Kidney (tissue), 14 donors: ENCODE measurements around the gene FKBP8. TPM values are rescaled to one million over a fixed set of nuclear protein-coding genes. Genes with fewer than 3 reads are reported as not detected.

Experiments
- DNase-seq, 5 donors: peaks; one replicate each; pipeline ENCODE4 v3.0.0-alpha.2; 2013 to 2020
- FAIRE-seq: peaks from 2 replicates; lab custom pipeline; 2012; peaks lifted over from hg19 to GRCh38; lab: Jason Lieb, UNC
- H3K27ac ChIP-seq, 2 donors: one replicate each; pipeline ENCODE4 v1.7.0; 2013; ENCODE audit warnings: low read depth in 2 of 2, low read length in 2 of 2, inconsistent platforms in 1 of 2
- H3K27me3 ChIP-seq: one replicate; pipeline ENCODE4 v1.7.1; 2013; ENCODE audit warnings: low read length, inconsistent platforms; ENCODE audit not compliant: control insufficient read depth, insufficient read depth
- H3K36me3 ChIP-seq, 3 donors: one replicate each; pipeline versions ENCODE4 v1.7.0 to v1.7.1; 2013; ENCODE audit warnings: low read length in 3 of 3, control low read depth in 1 of 3, inconsistent platforms in 1 of 3; ENCODE audit not compliant: insufficient read depth in 3 of 3, control insufficient read depth in 2 of 3
- H3K4me1 ChIP-seq, 3 donors: one replicate each; pipeline versions ENCODE4 v1.7.0 to v1.7.1; 2013; ENCODE audit warnings: low read length in 3 of 3, inconsistent platforms in 1 of 3, low read depth in 1 of 3; ENCODE audit not compliant: control insufficient read depth in 2 of 3, insufficient read depth in 2 of 3
- H3K4me3 ChIP-seq, 3 donors: one replicate each; pipeline versions ENCODE4 v1.7.0 to v1.8.1; 2013; ENCODE audit warnings: low read length in 3 of 3, control low read depth in 1 of 3, inconsistent platforms in 1 of 3
- H3K9ac ChIP-seq, 3 donors: one replicate each; pipeline versions ENCODE4 v1.7.0 to v1.7.1; 2013; ENCODE audit warnings: low read length in 3 of 3, control low read depth in 1 of 3, inconsistent platforms in 1 of 3
- H3K9me3 ChIP-seq, 3 donors: one replicate each; pipeline versions ENCODE4 v1.7.0 to v1.7.1; 2013; ENCODE audit warnings: low read length in 3 of 3, control low read depth in 1 of 3, inconsistent platforms in 1 of 3; ENCODE audit not compliant: control insufficient read depth in 2 of 3, insufficient read depth in 1 of 3
- intact Hi-C: fragments of 100-400 bp; cut with DNase I; formaldehyde crosslinking; loops from one replicate; pipeline ENCODE4 v1.11.1; 2022
- polyA plus RNA-seq: library from polyadenylated mRNA; stranded (reverse); fragments of 350-450 nt; fragmentation: Illumina TruSeq; extraction: RNeasy Lipid Tissue Mini Kit (QIAGEN cat#74804); gene quantifications from one replicate; pipeline ENCODE4 v1.2.3, GENCODE V29; 2014; ENCODE audit warnings: low read depth, low replicate concordance; ENCODE audit not compliant: insufficient read depth
- total RNA-seq: library from RNA; stranded (reverse); fragmentation: NEBNext Ultra II Directional; extraction: Animal tissue kit (Norgen Biotek cat#: 25700); gene quantifications from one replicate; pipeline ENCODE4 v1.2.1, GENCODE V29; 2021
- TF ChIP-seq, protein P1 (sequence below): IDR thresholded peaks from 3 replicates; pipeline ENCODE4 v1.5.1; 2012; ENCODE audit warnings: mild to moderate bottlenecking, moderate library complexity, borderline replicate concordance; ENCODE audit not compliant: insufficient read depth; ENCODE audit errors: extremely low read depth
- donor health status: control.
- donor health status: control.
- donor health status: control.
- donor health status: control.
- donor health status: control.
- donor health status: DM: yes; HTN: yes; CAD: no.
- donor health status: Normal renal cell carcinoma (clear cell type).

The FKBP8 gene
- total and polyA plus RNA-seq, 2 donors from 2014 or later, result 207 to 314 TPM

DNA sequence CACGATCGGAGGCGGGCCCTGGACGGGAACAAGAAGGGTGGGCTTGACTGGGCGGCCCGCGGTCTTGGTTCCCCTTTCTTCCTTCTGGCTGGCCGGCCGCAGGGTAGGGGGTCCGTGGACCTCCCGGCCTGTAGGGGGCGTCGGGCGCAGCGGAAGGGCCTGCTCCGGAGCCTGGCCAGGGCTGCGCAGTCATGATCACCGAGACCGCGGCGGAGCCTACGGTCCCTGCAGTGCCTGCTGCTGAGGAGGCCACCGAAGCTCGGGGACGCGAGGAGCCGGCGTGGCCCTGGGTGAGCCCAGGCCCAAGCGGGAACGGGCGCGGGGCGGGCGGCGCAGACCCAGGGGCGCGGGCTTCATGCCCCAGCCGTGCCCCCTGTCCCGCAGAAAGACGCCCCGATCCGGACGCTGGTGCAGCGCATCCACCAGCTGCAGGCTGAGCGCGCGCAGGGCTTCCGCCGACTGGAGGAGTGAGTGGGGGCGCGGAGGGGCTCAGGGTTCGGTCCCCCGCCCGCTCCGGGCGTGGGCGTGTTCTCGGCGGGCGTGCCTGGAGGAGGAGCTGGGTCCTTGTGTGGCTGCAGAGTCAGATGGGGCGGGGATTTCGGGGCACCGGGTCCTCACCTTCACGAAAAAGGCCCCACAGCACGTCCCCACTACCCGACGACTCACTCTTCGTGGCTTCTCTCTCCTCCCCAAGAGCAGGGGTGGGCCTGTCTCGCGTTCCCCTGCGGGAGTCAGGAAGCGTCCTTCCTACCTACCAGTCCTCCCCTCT lies 45.4 kb upstream of the FKBP8 start, which contains the start of gene REX1BD:
Gene REX1BD, plus strand, starts transcription at position 188 of the 769 bp plus-strand sequence. Its CDS starts 4 bp downstream, at position 192.
- Histone ChIP-seq H3K4me3 (peak within 1 kb of the TSS; percentile 66 to 73 (median 71)), H3K9me3 (no peaks in the 10 kb centered on the region), H3K27me3 (no peaks in the 10 kb centered on the region), H3K9ac (peak within 1 kb of the TSS in 2 of 3 donors; percentile 4 to 78), H3K27ac (peak within 1 kb of the TSS; percentile 68 to 87), H3K36me3 (peaks cover 0 to 3% (median 2%) of the 10 kb centered on the region in 3 donors), H3K4me1 (peaks cover 0 to 16% (median 0%) of the 10 kb centered on the region in 3 donors)
- FAIRE-seq (no peak), DNase-seq (peak; percentile 89 to 95 (median 91))
- intact Hi-C loops, result no loop called here
- TF ChIP-seq, protein P1, sequence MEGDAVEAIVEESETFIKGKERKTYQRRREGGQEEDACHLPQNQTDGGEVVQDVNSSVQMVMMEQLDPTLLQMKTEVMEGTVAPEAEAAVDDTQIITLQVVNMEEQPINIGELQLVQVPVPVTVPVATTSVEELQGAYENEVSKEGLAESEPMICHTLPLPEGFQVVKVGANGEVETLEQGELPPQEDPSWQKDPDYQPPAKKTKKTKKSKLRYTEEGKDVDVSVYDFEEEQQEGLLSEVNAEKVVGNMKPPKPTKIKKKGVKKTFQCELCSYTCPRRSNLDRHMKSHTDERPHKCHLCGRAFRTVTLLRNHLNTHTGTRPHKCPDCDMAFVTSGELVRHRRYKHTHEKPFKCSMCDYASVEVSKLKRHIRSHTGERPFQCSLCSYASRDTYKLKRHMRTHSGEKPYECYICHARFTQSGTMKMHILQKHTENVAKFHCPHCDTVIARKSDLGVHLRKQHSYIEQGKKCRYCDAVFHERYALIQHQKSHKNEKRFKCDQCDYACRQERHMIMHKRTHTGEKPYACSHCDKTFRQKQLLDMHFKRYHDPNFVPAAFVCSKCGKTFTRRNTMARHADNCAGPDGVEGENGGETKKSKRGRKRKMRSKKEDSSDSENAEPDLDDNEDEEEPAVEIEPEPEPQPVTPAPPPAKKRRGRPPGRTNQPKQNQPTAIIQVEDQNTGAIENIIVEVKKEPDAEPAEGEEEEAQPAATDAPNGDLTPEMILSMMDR, result peak; percentile 74

DNA sequence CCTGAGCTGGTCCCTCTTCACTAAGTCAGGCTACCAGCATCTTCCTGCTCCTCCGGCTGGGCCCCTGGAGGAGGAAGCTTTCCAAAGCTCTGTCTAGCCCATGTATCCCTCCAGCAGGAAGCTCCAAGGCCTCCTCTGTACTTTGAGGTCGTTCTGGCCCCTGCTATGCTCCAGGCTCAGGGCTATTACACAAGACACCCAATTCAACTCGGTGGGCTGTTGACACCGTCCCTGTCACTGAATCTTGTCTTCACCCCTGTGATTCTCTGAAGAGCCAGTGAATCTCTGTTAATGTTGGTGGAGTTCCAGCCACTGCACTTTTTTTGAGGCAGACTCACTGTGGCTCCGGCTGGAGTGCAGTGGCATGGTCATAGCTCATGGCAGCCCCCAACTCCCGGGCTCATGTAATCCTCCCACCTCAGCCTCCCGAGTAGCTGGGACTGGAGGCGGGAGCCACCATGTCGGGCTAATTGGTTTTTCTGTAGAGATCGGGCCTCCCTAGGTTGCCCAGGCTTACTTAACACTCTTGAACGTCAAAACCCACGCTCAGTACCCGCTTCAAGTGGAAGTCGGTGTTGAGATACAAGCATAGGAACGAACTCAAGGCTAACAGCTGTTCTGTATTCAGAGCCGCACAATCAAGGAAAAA lies 44.7 kb upstream of the FKBP8 start:
- no peak for DNase-seq
- intact Hi-C loops, result no loop called here
- no peak for FAIRE-seq
- Histone ChIP-seq H3K4me1 (peaks cover 0 to 14% (median 0%) of the 10 kb centered on the region in 3 donors), H3K27me3 (no peaks in the 10 kb centered on the region), H3K9ac (peak overlapping the region in 2 of 3 donors; percentile 4 to 78), H3K9me3 (no peaks in the 10 kb centered on the region), H3K4me3 (peak overlapping the region; percentile 54 to 73 (median 71)), H3K36me3 (peaks cover 0 to 3% (median 2%) of the 10 kb centered on the region in 3 donors), H3K27ac (peak overlapping the region; percentile 68 to 87)
- TF ChIP-seq, protein P1, result no peak

DNA sequence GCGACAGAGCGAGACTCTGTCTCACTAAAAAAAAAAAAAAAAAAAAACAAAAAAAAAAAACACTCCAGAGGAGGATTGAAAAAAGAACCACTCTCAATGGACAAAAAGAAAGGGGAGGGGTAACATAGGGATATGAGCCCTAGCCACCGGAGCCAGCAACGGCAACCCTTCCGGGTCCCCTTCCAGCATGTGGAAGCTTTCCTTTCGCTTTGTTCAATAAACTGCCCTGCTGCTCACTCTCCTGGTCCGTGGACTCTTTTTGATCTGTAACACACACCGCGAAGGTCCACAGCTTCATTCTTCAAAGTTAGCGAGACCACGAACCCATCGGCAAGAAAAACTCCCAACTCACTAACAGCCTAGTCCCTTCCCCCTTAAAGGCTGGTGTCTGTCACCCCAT lies 44.2 kb upstream of the FKBP8 start:
- H3K4me3 ChIP-seq, result no peak overlapping the region
- peaks cover 0 to 3% (median 2%) of the 10 kb centered on the region in 3 donors for H3K36me3 ChIP-seq
- H3K4me1 ChIP-seq, result peaks cover 0 to 14% (median 0%) of the 10 kb centered on the region in 3 donors
- H3K9me3 ChIP-seq, result no peaks in the 10 kb centered on the region
- FAIRE-seq, result no peak
- TF ChIP-seq, protein P1, result no peak
- no peak for DNase-seq
- no peak overlapping the region for H3K27ac ChIP-seq
- intact Hi-C loops, result no loop called here
- no peak overlapping the region for H3K9ac ChIP-seq
- no peaks in the 10 kb centered on the region for H3K27me3 ChIP-seq
